GM23338 (cell line): Measurements from ENCODE around the gene NEK6. TPM values are rescaled to one million over a fixed set of nuclear protein-coding genes. Genes with fewer than 3 reads are reported as not detected.

Experiments used
- ATAC-seq: fragments of 200-7000 bp; cut with Tn5 transposase; 3 replicates; pipeline ENCODE4 v1.9.1; 2020
- DNase-seq: peaks from one replicate; pipeline ENCODE4 v3.0.0-alpha.2; 2015; ENCODE audit warnings: low spot score
- H2AFZ ChIP-seq: fragments of 200-600 bp; sonication (generic); 2 replicates; pipeline ENCODE4 v1.8.0; 2016; ENCODE audit warnings: antibody characterized with exemption, mild to moderate bottlenecking, moderate library complexity
- H3F3A ChIP-seq: fragments of 200-600 bp; sonication (generic); replicated peaks from 2 replicates; pipeline ENCODE4 v1.8.0; 2017; ENCODE audit warnings: antibody characterized with exemption, mixed run types, low read depth
- H3K27ac ChIP-seq: fragments of 200-600 bp; sonication (generic); 2 replicates; pipeline ENCODE4 v1.6.1; 2016; ENCODE audit warnings: low read depth
- H3K27me3 ChIP-seq: fragments of 200-600 bp; sonication (generic); 2 replicates; pipeline ENCODE4 v1.8.0; 2016; ENCODE audit warnings: mild to moderate bottlenecking, mixed run types, moderate library complexity; ENCODE audit not compliant: insufficient read depth
- H3K36me3 ChIP-seq: fragments of 200-600 bp; sonication (generic); 2 replicates; pipeline ENCODE4 v1.8.0; 2016; ENCODE audit warnings: mild to moderate bottlenecking; ENCODE audit not compliant: insufficient read depth
- H3K4me1 ChIP-seq: fragments of 200-600 bp; sonication (generic); 2 replicates; pipeline ENCODE4 v1.8.0; 2016; ENCODE audit warnings: mild to moderate bottlenecking, moderate library complexity; ENCODE audit not compliant: insufficient read depth
- H3K4me2 ChIP-seq: fragments of 200-600 bp; sonication (generic); 2 replicates; pipeline ENCODE4 v1.7.1; 2017; ENCODE audit warnings: mixed run types
- H3K4me3 ChIP-seq: fragments of 200-600 bp; sonication (generic); 2 replicates; pipeline ENCODE4 v1.6.1; 2016; ENCODE audit warnings: mixed run types
- H3K79me2 ChIP-seq: fragments of 200-600 bp; sonication (generic); replicated peaks from 2 replicates; pipeline ENCODE4 v1.8.0; 2017; ENCODE audit warnings: mild to moderate bottlenecking; ENCODE audit not compliant: insufficient read depth
- H3K9me2 ChIP-seq: fragments of 200-600 bp; sonication (generic); 2 replicates; pipeline ENCODE4 v1.8.0; 2017; ENCODE audit not compliant: insufficient read depth
- H4K20me1 ChIP-seq: fragments of 200-600 bp; sonication (generic); replicated peaks from 2 replicates; pipeline ENCODE4 v1.8.0; 2017; ENCODE audit warnings: mild to moderate bottlenecking; ENCODE audit not compliant: insufficient read depth
- H3K27ac Mint-ChIP-seq: 2 replicates; pipeline ENCODE4 v1.8.0; 2020; ENCODE audit warnings: inconsistent platforms, mild to moderate bottlenecking, moderate library complexity, mixed read lengths
- H3K27me3 Mint-ChIP-seq: 3 replicates; pipeline ENCODE4 v1.8.0; 2022; ENCODE audit warnings: low read depth, mild to moderate bottlenecking, moderate library complexity, mixed read lengths, inconsistent platforms; ENCODE audit not compliant: insufficient read depth, poor library complexity
- H3K36me3 Mint-ChIP-seq: 3 replicates; pipeline ENCODE4 v1.8.0; 2021; ENCODE audit warnings: low read depth, mild to moderate bottlenecking, inconsistent platforms, moderate library complexity, mixed read lengths
- H3K4me1 Mint-ChIP-seq: 3 replicates; pipeline ENCODE4 v1.8.0; 2020; ENCODE audit warnings: mild to moderate bottlenecking, inconsistent platforms, mixed read lengths
- H3K4me3 Mint-ChIP-seq: 3 replicates; pipeline ENCODE4 v1.8.0; 2021; ENCODE audit warnings: moderate library complexity, mild to moderate bottlenecking, inconsistent platforms, mixed read lengths
- H3K9me3 Mint-ChIP-seq: 3 replicates; pipeline ENCODE4 v1.8.0; 2020; ENCODE audit warnings: moderate library complexity, mild to moderate bottlenecking, inconsistent platforms, mixed read lengths
- CTCF ChIP-seq, 2 experiments: fragments of 200-600 bp in 1 of 2; sonication (generic) in 1 of 2; conservative IDR thresholded peaks; 2 replicates each; pipeline versions ENCODE4 v1.5.1 to v1.6.1; 2016 to 2017; ENCODE audit warnings: antibody characterized with exemption in 2 of 2, low read depth in 2 of 2, mild to moderate bottlenecking in 2 of 2, moderate library complexity in 1 of 2
- EZH2 ChIP-seq: fragments of 200-600 bp; sonication (generic); IDR thresholded peaks from one replicate; pipeline ENCODE4 v1.8.0; 2017; ENCODE audit warnings: antibody characterized with exemption, mild to moderate bottlenecking, low read depth; ENCODE audit not compliant: unreplicated experiment
- NANOG ChIP-seq: IDR thresholded peaks from 2 replicates; pipeline ENCODE4 v1.6.1; 2016; ENCODE audit warnings: antibody characterized with exemption, borderline replicate concordance
- POLR2AphosphoS5 ChIP-seq: IDR thresholded peaks from 2 replicates; pipeline ENCODE4 v1.6.1; 2016; ENCODE audit warnings: antibody characterized with exemption, low read depth
- STAT1 ChIP-seq: IDR thresholded peaks from one replicate; pipeline ENCODE4 v1.6.1; 2016; ENCODE audit warnings: antibody characterized with exemption; ENCODE audit not compliant: unreplicated experiment
- polyA plus RNA-seq: library from polyadenylated mRNA; unstranded; fragments of >200 nt; fragmentation: Nextera tagmentation; extraction: Ambion mirVana; gene quantifications from 2 replicates; pipeline ENCODE4 v1.2.1, GENCODE V29; 2016
- total RNA-seq: library from RNA; depleted of rRNA; stranded (reverse); fragments of >200 nt; shearing (Covaris generic); gene quantifications from 2 replicates; pipeline ENCODE4 v1.2.3, GENCODE V29; 2014
- TF ChIP-seq, protein P1 (sequence below): fragments of 250-450 bp; sonication (Bioruptor Pico); IDR thresholded peaks from 2 replicates; pipeline ENCODE4 v1.5.0; 2020; ENCODE audit warnings: mild to moderate bottlenecking, moderate library complexity
- TF ChIP-seq, protein P2 (sequence below): IDR thresholded peaks from 2 replicates; pipeline ENCODE4 v1.6.1; 2016; ENCODE audit warnings: antibody characterized with exemption

The NEK6 gene
- total and polyA plus RNA-seq, 2 experiments from 2014 or later: 8.1 to 11.2 TPM

- Histone ChIP-seq H3F3A (no peaks in the 10 kb centered on the region), H3K4me3 (no peak overlapping the region), H3K27ac (no peak overlapping the region), H2AFZ (no peak overlapping the region), H3K4me2 (no peak overlapping the region), H3K36me3 (no peaks in the 10 kb centered on the region), H3K9me2 (no peaks in the 10 kb centered on the region), H3K27me3 (no peaks in the 10 kb centered on the region), H4K20me1 (no peaks in the 10 kb centered on the region), H3K79me2 (0 out of 2 replicates have a peak, but pooled peaks cover 3% of the 10 kb centered on the region), H3K4me1 (no peaks in the 10 kb centered on the region)
- Mint-ChIP-seq H3K27me3 (peaks cover 13% of the 10 kb centered on the region), H3K27ac (no peak overlapping the region), H3K4me1 (peaks cover 14% of the 10 kb centered on the region), H3K4me3 (no peak overlapping the region), H3K9me3 (no peaks in the 10 kb centered on the region), H3K36me3 (no peaks in the 10 kb centered on the region; the same call in 2 of the 3 replicates)
- DNase-seq (no peak), ATAC-seq (no peak)
- TF ChIP-seq NANOG (no peak), EZH2 (no peak), CTCF (conservative IDR thresholded peaks at IDR 0.05; ENCODE audit: low read depth in 2 of 2) (no peak), STAT1 (no peak), POLR2AphosphoS5 (no peak)
- TF ChIP-seq, protein P1, sequence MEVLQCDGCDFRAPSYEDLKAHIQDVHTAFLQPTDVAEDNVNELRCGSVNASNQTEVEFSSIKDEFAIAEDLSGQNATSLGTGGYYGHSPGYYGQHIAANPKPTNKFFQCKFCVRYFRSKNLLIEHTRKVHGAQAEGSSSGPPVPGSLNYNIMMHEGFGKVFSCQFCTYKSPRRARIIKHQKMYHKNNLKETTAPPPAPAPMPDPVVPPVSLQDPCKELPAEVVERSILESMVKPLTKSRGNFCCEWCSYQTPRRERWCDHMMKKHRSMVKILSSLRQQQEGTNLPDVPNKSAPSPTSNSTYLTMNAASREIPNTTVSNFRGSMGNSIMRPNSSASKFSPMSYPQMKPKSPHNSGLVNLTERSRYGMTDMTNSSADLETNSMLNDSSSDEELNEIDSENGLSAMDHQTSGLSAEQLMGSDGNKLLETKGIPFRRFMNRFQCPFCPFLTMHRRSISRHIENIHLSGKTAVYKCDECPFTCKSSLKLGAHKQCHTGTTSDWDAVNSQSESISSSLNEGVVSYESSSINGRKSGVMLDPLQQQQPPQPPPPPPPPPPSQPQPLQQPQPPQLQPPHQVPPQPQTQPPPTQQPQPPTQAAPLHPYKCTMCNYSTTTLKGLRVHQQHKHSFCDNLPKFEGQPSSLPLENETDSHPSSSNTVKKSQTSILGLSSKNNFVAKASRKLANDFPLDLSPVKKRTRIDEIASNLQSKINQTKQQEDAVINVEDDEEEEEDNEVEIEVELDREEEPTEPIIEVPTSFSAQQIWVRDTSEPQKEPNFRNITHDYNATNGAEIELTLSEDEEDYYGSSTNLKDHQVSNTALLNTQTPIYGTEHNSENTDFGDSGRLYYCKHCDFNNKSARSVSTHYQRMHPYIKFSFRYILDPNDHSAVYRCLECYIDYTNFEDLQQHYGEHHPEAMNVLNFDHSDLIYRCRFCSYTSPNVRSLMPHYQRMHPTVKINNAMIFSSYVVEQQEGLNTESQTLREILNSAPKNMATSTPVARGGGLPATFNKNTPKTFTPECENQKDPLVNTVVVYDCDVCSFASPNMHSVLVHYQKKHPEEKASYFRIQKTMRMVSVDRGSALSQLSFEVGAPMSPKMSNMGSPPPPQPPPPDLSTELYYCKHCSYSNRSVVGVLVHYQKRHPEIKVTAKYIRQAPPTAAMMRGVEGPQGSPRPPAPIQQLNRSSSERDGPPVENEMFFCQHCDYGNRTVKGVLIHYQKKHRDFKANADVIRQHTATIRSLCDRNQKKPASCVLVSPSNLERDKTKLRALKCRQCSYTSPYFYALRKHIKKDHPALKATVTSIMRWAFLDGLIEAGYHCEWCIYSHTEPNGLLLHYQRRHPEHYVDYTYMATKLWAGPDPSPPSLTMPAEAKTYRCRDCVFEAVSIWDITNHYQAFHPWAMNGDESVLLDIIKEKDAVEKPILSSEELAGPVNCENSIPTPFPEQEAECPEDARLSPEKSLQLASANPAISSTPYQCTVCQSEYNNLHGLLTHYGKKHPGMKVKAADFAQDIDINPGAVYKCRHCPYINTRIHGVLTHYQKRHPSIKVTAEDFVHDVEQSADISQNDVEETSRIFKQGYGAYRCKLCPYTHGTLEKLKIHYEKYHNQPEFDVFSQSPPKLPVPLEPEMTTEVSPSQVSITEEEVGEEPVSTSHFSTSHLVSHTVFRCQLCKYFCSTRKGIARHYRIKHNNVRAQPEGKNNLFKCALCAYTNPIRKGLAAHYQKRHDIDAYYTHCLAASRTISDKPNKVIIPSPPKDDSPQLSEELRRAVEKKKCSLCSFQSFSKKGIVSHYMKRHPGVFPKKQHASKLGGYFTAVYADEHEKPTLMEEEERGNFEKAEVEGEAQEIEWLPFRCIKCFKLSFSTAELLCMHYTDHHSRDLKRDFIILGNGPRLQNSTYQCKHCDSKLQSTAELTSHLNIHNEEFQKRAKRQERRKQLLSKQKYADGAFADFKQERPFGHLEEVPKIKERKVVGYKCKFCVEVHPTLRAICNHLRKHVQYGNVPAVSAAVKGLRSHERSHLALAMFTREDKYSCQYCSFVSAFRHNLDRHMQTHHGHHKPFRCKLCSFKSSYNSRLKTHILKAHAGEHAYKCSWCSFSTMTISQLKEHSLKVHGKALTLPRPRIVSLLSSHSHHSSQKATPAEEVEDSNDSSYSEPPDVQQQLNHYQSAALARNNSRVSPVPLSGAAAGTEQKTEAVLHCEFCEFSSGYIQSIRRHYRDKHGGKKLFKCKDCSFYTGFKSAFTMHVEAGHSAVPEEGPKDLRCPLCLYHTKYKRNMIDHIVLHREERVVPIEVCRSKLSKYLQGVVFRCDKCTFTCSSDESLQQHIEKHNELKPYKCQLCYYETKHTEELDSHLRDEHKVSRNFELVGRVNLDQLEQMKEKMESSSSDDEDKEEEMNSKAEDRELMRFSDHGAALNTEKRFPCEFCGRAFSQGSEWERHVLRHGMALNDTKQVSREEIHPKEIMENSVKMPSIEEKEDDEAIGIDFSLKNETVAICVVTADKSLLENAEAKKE (CRISPR knock-in tag): no peak
- TF ChIP-seq, protein P2, sequence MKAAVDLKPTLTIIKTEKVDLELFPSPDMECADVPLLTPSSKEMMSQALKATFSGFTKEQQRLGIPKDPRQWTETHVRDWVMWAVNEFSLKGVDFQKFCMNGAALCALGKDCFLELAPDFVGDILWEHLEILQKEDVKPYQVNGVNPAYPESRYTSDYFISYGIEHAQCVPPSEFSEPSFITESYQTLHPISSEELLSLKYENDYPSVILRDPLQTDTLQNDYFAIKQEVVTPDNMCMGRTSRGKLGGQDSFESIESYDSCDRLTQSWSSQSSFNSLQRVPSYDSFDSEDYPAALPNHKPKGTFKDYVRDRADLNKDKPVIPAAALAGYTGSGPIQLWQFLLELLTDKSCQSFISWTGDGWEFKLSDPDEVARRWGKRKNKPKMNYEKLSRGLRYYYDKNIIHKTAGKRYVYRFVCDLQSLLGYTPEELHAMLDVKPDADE: no peak
Observed at GRCh38 chr9:124298646-124299235, 41.0 kb downstream of the NEK6 start.
